ENCODE data around the gene ARHGAP40. TPM values are rescaled to one million over a fixed set of nuclear protein-coding genes. Genes with fewer than 3 reads are reported as not detected.

The ARHGAP40 gene
- total RNA-seq, 1 donor from 2014 or later = not detected

DNA sequence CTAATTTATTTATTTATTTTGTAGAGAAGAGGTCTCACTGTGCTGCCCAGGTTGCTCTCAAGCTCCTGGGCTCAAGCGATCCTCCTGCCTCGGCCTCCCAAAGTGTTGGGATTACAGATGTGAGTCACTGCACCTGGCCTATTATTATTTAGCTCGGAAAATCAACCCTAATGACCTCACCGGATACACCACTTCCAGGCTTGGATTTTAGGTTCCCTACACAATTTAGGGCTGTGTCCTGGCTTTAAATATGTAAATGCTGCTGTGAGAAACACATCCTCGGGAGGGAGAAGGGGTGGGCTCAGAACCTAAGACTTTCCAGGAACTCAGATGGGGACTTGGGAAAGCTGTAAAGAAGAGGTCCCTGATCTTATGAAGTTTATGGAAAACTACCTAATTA lies 71.7 kb downstream of the ARHGAP40 start:
- no peak for ATAC-seq

DNA sequence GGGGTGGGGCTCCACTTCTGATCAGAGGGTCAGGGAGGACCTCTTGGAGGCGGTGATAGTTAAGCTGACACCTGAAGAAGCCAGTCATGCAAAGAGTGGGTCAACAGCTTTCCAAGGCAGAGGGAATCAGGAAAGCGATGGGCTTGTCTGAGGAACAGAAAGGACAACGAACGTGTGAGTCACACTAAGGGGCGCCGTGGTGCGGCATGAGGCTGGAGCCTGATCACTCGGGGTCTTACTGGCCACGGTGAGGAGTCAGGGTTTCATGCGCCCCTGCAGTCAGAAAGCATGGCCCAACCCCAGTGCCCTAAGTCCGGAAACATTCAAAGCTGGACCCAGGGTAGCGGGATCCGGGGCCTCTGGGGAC lies 72.1 kb downstream of the ARHGAP40 start:
- DNase-seq (ENCODE audit: low spot score) = no peak
- no peak for ATAC-seq

More for the DNA sequence above, 71.7 kb downstream of the ARHGAP40 start:
- DNase-seq (ENCODE audit: low spot score) = no peak

DNA sequence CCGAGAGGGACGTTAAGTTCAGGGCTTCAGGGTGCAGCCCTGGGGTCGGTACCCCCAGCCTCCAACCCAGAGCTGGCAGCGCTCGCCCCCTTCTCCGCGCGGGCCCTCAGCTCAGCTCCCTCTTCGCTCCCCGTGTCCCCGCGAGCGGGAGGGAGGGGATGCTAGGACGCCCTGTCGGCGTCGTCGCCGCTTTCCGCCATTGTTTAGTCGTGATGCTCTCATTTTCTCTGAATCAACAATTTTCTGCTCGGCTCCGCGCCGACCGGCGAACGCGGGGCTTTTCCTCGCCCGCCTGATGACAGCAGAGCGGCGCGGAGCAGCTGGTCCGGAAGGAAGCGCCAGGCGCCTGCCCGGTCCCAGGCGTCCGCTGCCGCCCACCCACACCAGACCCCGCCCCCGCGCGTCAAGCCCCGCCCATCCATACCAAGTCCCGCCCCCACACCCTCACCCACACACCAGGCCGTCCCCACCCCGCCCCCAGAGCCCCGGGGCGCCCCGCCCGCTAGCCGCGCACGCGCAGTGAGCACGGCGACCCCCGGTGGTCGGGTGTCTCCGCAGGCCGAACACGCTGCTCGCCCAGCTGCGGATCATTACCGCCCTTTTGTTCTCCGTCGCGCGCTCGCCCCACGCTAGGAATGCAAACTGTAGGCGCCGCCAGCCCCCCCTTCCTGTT lies 72.6 kb downstream of the ARHGAP40 start:
- ATAC-seq = peak; percentile 72
- no peak for DNase-seq (ENCODE audit: low spot score)

DNA sequence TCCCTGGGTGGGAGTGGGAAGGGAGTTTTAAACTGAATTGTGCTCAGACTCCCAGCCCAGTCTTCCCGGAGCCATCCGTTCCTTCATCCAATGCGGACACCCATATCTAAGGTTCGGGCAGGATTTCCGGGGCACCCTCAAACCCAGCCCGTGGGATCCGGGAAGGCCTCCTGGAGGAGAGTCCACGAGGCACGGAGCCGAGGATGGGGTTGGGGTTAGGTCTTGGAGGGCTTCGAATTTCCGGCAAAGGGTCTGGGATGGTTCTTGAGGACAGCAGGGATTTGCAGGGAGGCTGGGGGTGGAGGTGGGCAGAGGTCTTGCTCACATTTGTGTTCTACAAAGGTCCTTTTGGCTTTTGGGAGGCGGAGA lies 73.1 kb downstream of the ARHGAP40 start:
- ATAC-seq = no peak
- no peak for DNase-seq (ENCODE audit: low spot score)

DNA sequence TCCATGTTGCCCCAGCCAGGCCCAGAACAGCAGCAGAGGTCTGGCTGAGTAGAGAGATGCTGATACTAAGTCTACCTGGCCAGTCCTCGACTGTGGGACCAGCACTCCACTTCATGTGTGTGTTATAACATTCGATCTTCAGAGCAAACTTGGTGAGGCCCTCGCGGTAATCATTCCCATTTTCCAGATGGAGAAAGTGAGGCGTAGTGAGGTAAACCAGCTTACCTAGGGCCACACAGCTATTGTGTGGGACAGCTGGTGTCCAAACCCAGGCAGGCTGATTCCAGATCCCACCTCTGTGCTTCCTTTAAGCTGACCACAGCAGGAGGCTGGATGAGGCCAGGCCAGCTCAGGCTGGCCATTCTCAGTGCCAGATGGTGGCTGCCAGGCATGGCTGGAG lies 75.0 kb downstream of the ARHGAP40 start:
- DNase-seq (ENCODE audit: low spot score) (no peak), ATAC-seq (no peak)

DNA sequence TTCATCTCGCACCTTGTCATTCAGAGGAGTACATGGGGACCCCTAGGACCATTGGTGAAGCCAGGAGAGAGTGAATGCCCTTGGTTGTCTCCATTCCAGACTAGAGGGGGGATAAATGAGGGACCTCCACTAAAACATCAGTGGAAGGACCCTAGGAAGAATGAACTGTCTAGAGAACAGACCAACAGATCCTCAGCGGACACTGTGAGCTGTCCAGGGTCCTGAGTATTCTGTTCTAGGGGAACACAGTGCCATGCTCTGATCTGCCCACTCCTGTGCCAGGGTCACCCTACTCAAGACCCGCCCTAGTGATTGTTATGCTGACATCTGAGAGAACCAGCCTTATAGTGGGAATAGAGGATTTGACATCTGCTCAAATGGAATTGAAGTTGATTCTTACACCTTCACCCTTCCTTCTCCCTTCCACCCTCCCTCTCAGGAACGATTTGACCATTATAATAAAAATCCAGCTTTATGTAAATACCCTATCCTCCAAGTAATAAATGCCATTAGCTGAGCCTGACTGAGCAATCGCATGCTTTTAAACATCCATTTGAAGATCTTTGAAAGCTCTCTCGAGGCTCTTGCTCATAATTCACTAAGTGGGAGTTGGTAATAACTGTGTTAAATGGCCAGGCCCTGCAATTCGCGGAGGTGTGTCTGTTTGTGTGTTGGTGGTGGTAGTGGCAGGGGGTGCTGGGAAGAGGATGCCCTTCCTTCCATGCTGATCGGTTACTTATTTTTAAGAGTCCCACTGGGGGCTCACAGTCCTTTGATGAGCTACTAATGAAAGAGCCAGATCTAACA lies 79.1 kb downstream of the ARHGAP40 start:
- peak; percentile 70 for ATAC-seq
- no peak for DNase-seq (ENCODE audit: low spot score)

DNA sequence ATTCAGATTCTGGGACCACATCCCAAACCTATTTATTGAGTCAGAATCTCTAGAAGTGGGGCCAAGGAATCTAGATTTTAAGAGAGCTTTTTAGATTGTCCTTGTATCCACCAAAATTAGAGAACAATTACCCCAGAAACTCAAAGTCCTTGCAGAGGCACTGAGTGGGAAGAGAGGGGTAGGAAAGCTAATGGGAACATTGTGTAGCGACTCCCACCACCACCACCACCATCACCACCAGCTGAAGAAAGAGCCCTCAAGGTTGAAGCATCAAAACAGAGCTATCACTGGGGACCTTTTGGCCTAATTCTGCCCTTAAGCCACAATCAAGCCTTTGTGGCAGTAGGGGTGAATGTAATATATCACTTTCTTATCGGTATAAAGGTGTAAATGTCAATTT lies 83.7 kb downstream of the ARHGAP40 start:
- no peak for ATAC-seq
- no peak for DNase-seq (ENCODE audit: low spot score)

DNA sequence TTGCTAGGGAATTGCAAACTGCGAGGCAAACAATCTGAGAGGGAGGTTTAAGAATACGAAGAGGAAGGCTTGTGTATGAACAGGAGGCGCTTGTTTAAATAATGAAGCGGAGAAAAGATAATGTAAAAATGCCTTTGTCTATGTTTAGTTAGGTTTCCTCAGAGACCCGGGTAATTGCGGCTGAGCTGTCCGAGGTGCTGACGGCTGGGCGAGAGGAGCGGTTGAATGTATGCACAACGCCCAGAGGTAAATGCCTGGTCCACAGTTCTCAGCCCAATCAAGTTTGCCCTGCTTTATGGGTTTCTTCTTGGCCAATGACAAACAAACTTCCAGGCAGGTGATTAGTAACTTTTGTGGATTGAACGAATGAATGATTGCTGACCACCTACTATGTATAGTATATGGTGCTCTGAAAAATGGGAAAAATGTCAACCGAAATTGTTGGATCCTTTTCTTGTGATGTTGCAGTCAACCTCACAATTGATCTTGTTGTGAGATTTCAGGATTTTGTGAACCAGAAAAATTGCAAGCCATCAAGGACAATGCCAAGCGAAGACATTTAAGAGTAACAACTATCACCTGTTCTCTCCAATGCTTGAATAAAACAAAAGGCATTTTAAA lies 84.4 kb downstream of the ARHGAP40 start:
- DNase-seq (ENCODE audit: low spot score) (no peak), ATAC-seq (peak; percentile 67)

DNA sequence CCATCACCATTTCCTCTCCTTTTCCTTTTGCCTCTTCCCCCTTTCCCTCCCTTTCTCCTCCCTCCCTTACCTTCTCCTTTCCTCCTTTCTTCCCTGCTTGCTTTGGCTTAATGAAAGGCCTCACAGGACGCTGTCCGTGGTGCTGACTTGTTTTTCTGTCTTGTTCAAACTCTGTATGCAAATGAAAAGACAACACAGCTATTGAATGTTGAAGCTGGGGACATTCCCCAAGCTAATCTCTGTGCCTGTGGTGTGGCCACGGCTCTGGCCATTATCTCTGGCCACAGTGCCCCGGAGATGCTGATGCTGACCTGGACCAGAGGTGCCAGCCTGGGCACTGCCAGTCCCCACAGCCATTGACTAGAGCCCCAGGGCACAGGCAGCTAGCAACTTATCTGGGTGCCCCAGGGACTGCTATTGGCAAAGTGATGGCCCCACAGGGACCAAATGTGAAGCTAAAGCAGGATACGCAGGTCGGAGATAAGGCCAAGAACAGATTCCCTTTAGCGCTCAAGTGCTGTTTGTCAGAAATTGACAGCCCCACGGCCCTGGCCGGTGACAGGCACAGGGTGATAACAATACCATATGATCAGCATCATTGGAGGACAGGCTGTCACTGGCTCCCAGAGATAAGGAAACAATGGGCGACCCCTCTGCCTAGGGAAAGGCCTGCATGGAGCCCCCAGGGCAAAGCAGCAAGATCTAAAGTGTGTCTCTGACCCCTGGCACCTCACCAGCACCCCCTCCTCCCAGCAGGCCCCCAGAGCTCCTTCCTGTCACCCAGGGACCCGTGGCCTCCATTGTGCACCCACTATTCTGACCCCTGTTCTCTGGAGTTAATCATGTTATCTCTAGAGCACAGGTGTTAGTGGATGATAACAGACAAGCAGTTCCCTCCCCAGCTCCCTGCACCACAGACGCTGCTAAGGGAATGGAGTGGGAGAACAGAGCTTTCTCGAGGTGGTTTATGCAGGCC lies 91.1 kb downstream of the ARHGAP40 start:
- ATAC-seq = peak; percentile 80

DNA sequence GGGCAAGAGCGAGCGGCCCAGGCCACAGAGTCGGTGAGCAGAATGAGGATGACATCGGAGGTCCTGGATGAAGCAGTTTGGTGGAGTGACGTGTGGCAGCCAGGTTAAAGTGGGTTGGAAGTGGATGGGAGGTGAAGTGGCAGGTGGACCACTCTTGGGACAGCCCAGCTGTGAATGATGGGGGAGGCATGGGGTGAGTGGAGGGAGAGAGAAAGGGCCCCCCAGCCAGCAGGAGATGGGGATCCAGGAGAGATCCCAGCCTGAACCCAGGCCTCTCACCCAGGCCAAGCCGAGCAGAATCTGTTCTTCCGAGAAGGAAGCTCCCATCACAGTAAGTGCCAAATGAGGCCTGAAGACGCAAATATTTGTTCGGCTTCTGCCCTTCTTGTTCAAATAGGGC lies 95.7 kb downstream of the ARHGAP40 start:
- no peak for DNase-seq (ENCODE audit: low spot score)
- ATAC-seq = no peak

More for the DNA sequence above, 91.1 kb downstream of the ARHGAP40 start:
- DNase-seq (ENCODE audit: low spot score) = peak; percentile 47

DNA sequence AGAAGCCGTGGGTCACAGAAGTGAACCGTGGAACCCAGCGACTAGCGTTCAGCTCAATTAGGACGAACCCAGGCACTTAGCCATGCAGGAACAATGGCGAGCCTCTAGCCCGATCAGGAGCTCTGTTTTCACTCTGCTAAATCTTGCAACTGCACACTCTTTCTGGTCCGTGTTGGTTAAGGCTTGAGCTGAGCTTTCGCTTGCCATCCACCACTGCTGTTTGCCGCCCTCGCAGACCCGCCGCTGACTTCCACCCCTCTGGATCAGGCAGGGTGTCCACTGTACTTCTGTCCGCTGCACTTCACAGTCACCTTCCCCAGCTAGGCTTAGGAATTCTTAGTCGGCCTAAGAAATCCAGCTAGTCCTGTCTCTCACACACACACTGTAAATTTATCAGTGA lies 96.9 kb downstream of the ARHGAP40 start:
- no peak for DNase-seq (ENCODE audit: low spot score)
- ATAC-seq = no peak

DNA sequence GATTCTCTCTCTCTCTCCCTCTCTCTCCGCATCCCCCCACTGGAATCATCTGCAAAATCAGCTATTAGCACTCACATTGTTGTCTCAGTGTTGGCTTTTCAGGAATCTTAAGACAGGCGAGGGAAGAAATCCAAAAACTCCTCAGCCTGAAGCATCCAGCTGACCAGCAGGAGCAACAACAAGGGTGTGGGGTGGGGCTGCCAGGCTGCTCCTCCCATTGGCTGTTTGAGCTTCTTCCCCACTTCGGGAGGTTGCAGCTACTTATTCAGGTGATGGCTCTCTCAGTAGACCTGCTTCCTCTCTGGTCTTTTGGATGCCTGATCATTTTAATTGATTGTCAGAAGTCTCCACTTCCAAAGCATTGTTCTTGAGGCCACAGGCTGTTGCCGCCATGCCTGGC lies 98.5 kb downstream of the ARHGAP40 start:
- ATAC-seq (no peak), DNase-seq (ENCODE audit: low spot score) (no peak)

Other genes with a start within 250 kb of the ARHGAP40 start
- 8.4 TPM for gene SNHG17, start 166.5 kb upstream of the ARHGAP40 start, total RNA-seq
- 9.2 TPM for gene RALGAPB, start 129.0 kb upstream of the ARHGAP40 start, total RNA-seq
- not detected for gene ADIG, start 20.6 kb upstream of the ARHGAP40 start, total RNA-seq
- gene SLC32A1, start 122.7 kb downstream of the ARHGAP40 start, total RNA-seq = not detected
- 6.6 TPM for gene ACTR5, start 146.7 kb downstream of the ARHGAP40 start, total RNA-seq
- gene PPP1R16B, start 203.9 kb downstream of the ARHGAP40 start, total RNA-seq = 1.7 TPM